Right lobe of liver (tissue), 6 donors: ENCODE measurements around the gene SLC5A11. TPM values are rescaled to one million over a fixed set of nuclear protein-coding genes. Genes with fewer than 3 reads are reported as not detected.
"Not testable (repeated sequence)": the region's sequence is repeated elsewhere in the genome, so short reads cannot be mapped to it uniquely, and the experiment has no call there.

Experiments used
- ATAC-seq, 4 donors: fragments of 200-7000 bp; cut with Tn5 transposase; one replicate each; pipeline ENCODE4 v1.9.1; 2020; ENCODE audit warnings: mild to moderate bottlenecking in 4 of 4, moderate library complexity in 4 of 4
- DNase-seq, 3 donors: peaks; one replicate each; pipeline ENCODE4 v3.0.0-alpha.2; 2020
- H3K27ac ChIP-seq, 3 donors: fragments of 200-600 bp; one replicate each; pipeline ENCODE4 v1.8.0; 2022
- H3K27me3 ChIP-seq, 2 donors: fragments of 200-600 bp; one replicate each; pipeline ENCODE4 v1.8.0; 2022
- H3K36me3 ChIP-seq, 4 donors: fragments of 200-600 bp; sonication (generic) in 1 of 4; one replicate each; pipeline versions ENCODE4 v1.5.1 to v1.8.0; 2017 to 2022; ENCODE audit warnings: control low read depth in 1 of 4
- H3K4me1 ChIP-seq, 4 donors: fragments of 200-600 bp; sonication (generic) in 1 of 4; one replicate each; pipeline versions ENCODE4 v1.5.1 to v1.8.0; 2017 to 2022; ENCODE audit warnings: control low read depth in 1 of 4
- H3K4me3 ChIP-seq, 3 donors: fragments of 200-600 bp; one replicate each; pipeline ENCODE4 v1.8.0; 2022
- H3K9me3 ChIP-seq, 4 donors: fragments of 200-600 bp; sonication (generic) in 1 of 4; one replicate each; pipeline versions ENCODE4 v1.5.1 to v1.8.0; 2017 to 2022; ENCODE audit warnings: control low read depth in 1 of 4
- CTCF ChIP-seq, 4 donors: fragments of 200-600 bp in 3 of 4; fragments of 450-650 bp in 1 of 4; IDR thresholded peaks; one replicate each; pipeline versions ENCODE4 v1.5.1 to v1.8.0; 2016 to 2022; ENCODE audit warnings: antibody characterized with exemption in 4 of 4, mild to moderate bottlenecking in 2 of 4
- POLR2A ChIP-seq: fragments of 450-650 bp; IDR thresholded peaks from one replicate; pipeline ENCODE4 v1.6.1; 2017; ENCODE audit warnings: antibody characterized with exemption, mild to moderate bottlenecking
- WGBS: methylation state at CpG from one replicate; pipeline ENCODE4 v1.1.6; 2018; ENCODE audit warnings: low coverage, low lambda C conversion rate; ENCODE audit not compliant: insufficient coverage; ENCODE audit errors: missing lambda C conversion rate; 5-methylcytosine and 5-hydroxymethylcytosine counted together
- intact Hi-C, 2 donors: fragments of 100-400 bp; cut with DNase I; formaldehyde crosslinking; loops; one replicate each; pipeline versions ENCODE4 v1.11.2 to v1.14.1; 2022
- total RNA-seq, 6 experiments: library from RNA; depleted of rRNA in 2 of 6; stranded (reverse); fragments of >200 nt in 2 of 6; fragmentation: NEBNext Ultra II Directional in 3 of 6; extraction: Animal tissue kit (Norgen Biotek cat#: 25700) in 3 of 6; gene quantifications; one replicate each; pipeline versions ENCODE4 v1.1.0 to v1.2.4, GENCODE V29; 2016 to 2023
- donor health status: DM: no; HTN: yes; CAD: no.
- donor health status: DM: no; HTN: no; CAD: no.
- donor health status: DM: no; HTN: no; CAD: no.
- donor health status: DM: no; HTN: yes; CAD: no.
- donor health status: DM: no; HTN: yes; CAD: no.

The SLC5A11 gene
- total RNA-seq, 6 experiments from 2014 or later = 0.43 to 1.6 (median 1.2) TPM

GRCh38 chr16:24879684-24880083 is 33.9 kb downstream of the SLC5A11 start:
- no peaks in the 10 kb centered on the region for H3K9me3 ChIP-seq
- DNase-seq (no peak), ATAC-seq (no peak)
- no peaks in the 10 kb centered on the region for H3K27me3 ChIP-seq
- H3K27ac ChIP-seq = no peak overlapping the region
- H3K4me3 ChIP-seq = no peak overlapping the region
- 80% methylated on average over 2 of the region's 2 CpGs for WGBS
- H3K36me3 ChIP-seq = no peaks in the 10 kb centered on the region
- H3K4me1 ChIP-seq = no peaks in the 10 kb centered on the region
- TF ChIP-seq POLR2A (no peak), CTCF (IDR thresholded peaks at IDR 0.05) (no peak)
- intact Hi-C loops = no loop called here

- no CpG with 5 or more reads among the region's 12 CpGs for WGBS
- ATAC-seq (no peak), DNase-seq (no peak)
- no peaks in the 10 kb centered on the region for H3K36me3 ChIP-seq
- H3K4me1 ChIP-seq = no peaks in the 10 kb centered on the region
- H3K27me3 ChIP-seq = no peaks in the 10 kb centered on the region
- TF ChIP-seq POLR2A (no peak), CTCF (IDR thresholded peaks at IDR 0.05) (no peak)
- no peaks in the 10 kb centered on the region for H3K9me3 ChIP-seq
- intact Hi-C loops = no loop called here
- H3K27ac ChIP-seq = no peak overlapping the region
- H3K4me3 ChIP-seq = no peak overlapping the region
Measured at GRCh38 chr16:24883714-24884151, 38.0 kb downstream of the SLC5A11 start.

GRCh38 chr16:24887472-24887871 is 41.7 kb downstream of the SLC5A11 start:
- 96% methylated on average over 2 of the region's 2 CpGs for WGBS
- no peaks in the 10 kb centered on the region for H3K4me1 ChIP-seq
- intact Hi-C loops = no loop called here
- H3K27me3 ChIP-seq = no peaks in the 10 kb centered on the region
- DNase-seq = no peak
- no peak for ATAC-seq
- no peak overlapping the region for H3K27ac ChIP-seq
- H3K4me3 ChIP-seq = no peak overlapping the region
- H3K36me3 ChIP-seq = no peaks in the 10 kb centered on the region
- no peaks in the 10 kb centered on the region for H3K9me3 ChIP-seq
- TF ChIP-seq CTCF (IDR thresholded peaks at IDR 0.05) (no peak), POLR2A (no peak)

- H3K36me3 ChIP-seq = no peaks in the 10 kb centered on the region
- no peaks in the 10 kb centered on the region for H3K9me3 ChIP-seq
- no peak for DNase-seq
- no peak for TF ChIP-seq POLR2A
- no peak for TF ChIP-seq CTCF (IDR thresholded peaks at IDR 0.05)
- 54% methylated on average over 2 of the region's 13 CpGs for WGBS
- H3K4me3 ChIP-seq = no peak overlapping the region
- no peak overlapping the region for H3K27ac ChIP-seq
- H3K27me3 ChIP-seq = no peaks in the 10 kb centered on the region
- H3K4me1 ChIP-seq = no peaks in the 10 kb centered on the region
- ATAC-seq = no peak
- intact Hi-C loops = no loop called here
Measured at GRCh38 chr16:24890746-24891145, 45.0 kb downstream of the SLC5A11 start.

GRCh38 chr16:24896439-24896838 is 50.7 kb downstream of the SLC5A11 start:
- ATAC-seq (peak in 1 of 4 donors; percentile 22), DNase-seq (no peak)
- Histone ChIP-seq H3K36me3 (no peaks in the 10 kb centered on the region), H3K27ac (no peak overlapping the region), H3K4me3 (no peak overlapping the region), H3K27me3 (no peaks in the 10 kb centered on the region), H3K9me3 (no peaks in the 10 kb centered on the region), H3K4me1 (no peaks in the 10 kb centered on the region)
- WGBS = 69% methylated on average over 1 of the region's 1 CpG
- TF ChIP-seq CTCF (IDR thresholded peaks at IDR 0.05) (no peak), POLR2A (no peak)
- intact Hi-C loops = no loop called here

- H3K9me3 ChIP-seq, intact Hi-C loops, H3K27me3 ChIP-seq, H3K27ac ChIP-seq, ATAC-seq, H3K4me1 ChIP-seq, H3K4me3 ChIP-seq, H3K36me3 ChIP-seq, DNase-seq: not testable (repeated sequence)
- 33% methylated on average over 2 of the region's 2 CpGs for WGBS
Measured at GRCh38 chr16:24897522-24897921, 51.8 kb downstream of the SLC5A11 start.
